T-helper 2 cell (primary cell): ENCODE measurements around the gene CGB3.
"Not testable (repeated sequence)": the region's sequence is repeated elsewhere in the genome, so short reads cannot be mapped to it uniquely, and the experiment has no call there.

Source experiments
- DNase-seq, 5 experiments: peaks; one replicate each; pipeline versions ENCODE4 v3.0.0 to v3.0.0-alpha.2; 2012 to 2022
- total RNA-seq, 2 donors: gene quantifications; one replicate each; lab custom pipeline; 2026; lab: John Stamatoyannopoulos, UW

Gene CGB3
- total RNA-seq, result 0 reads per million in 2 donors

DNA sequence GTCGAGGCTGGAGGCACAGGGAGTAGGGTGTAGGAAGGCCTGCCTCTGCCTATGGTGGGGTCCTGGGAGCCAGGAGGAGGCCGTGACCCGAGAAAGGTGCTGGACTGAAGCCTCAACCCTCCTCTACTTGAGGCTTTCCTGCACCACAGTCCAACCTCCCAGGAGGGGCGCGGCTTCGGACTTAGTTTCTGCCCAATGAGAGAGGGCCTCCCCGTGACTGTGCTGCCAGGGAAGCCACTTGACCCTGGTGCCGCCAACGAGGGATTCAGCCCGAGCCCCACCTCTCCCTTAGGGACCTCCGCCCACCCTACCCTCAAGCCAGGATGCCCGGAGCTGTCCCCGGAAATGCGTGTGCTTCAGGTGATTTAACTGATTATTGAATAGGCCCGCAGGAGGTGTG is at the start of gene CGB3:
Gene CGB3 (minus strand): TSS at position 101 of the 400 bp plus-strand sequence. CDS start 362 bp downstream, outside the sequence.
- DNase-seq, result not testable (repeated sequence)

DNA sequence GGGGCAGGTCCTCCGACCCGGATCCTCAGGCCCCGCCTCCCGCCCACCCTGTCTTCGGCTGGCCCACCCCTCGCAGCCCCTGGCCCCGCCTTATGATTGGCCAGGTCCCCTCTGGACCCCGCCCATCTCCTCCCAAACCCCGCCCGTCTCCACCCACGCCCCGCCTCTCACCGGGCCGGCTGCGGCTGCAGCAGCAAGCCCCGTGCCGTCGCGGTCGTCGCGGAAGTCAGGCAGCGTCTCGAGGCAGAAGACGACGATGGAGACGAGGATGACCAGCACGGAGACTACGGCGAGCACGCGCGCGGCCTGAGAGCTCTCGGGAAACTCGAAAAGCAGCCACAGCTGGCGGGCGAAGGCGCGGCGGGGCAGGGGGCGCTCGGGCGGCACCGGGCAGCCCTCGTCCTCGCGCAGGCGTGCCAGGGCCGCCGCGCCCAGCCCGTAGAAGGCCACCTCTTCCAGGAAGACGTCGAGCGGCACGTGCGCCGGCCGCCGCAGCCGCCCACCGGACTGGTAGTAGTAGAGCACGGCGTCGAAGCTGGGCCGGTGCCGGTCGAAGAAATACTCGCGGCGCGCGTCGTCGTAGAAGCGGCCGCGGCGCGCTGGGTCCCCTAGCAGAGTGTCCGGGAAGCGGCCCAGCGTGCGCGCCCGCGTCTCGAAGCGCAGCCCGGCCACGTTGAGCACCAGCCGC is 47.9 kb upstream of the CGB3 start:
- DNase-seq, result peak in 1 of 5 experiments; percentile 47

DNA sequence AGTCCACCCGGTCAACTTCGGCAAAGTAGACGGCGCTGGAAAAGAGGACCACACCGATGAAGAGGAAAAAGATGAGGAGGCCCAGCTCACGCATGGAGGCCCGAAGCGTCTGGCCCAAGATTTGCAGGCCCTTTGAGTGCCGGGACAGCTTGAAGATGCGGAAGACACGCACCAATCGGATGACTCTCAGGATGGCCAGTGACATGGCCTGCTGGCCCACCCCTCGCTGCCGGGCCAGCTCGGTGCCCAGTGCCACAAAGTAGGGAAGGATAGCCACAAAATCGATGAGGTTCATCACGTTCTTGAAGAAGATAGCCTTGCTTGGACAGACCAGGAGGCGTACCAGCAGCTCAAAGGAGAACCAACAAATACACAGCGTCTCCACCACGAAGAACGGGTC is 46.3 kb upstream of the CGB3 start:
- DNase-seq, result no peak

DNA sequence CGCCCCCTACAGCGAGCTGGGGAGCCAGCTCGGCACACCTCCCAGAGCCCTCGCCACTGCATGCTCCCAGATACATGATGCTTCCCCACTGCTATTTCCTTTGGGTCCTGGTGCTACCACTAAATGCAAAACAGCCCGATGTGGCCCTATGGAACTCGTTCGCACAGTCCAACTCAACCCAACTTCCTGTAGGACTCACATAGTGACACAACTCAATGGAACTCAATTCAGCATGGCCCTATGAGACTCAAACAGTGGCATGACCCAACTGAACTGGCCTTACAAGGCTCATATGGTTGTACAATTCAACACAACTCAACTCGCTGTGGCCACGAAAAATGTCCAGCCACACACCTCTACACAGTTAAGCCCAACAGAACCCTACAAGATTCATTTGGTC is 44.9 kb upstream of the CGB3 start:
- no peak for DNase-seq

DNA sequence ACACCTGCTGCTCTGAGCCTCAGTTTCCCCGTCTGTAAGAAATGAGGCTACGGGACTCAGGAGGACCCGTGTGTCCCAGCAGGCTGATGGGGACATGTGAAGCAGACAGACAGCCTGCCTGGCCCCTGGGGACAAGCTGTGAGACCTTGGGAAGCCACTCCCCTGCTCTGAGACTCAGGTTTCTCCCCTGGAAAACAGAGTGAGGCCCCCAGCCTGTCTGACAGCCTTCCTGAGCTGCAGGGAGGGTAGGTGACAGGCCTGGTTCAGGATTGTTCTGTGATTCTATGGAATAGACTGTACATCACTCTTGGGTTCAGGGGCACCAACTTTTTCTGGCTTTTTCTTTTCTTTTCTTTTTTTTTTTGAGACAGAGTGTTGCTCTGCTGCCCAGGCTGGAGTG is 43.4 kb upstream of the CGB3 start:
- DNase-seq, result no peak

DNA sequence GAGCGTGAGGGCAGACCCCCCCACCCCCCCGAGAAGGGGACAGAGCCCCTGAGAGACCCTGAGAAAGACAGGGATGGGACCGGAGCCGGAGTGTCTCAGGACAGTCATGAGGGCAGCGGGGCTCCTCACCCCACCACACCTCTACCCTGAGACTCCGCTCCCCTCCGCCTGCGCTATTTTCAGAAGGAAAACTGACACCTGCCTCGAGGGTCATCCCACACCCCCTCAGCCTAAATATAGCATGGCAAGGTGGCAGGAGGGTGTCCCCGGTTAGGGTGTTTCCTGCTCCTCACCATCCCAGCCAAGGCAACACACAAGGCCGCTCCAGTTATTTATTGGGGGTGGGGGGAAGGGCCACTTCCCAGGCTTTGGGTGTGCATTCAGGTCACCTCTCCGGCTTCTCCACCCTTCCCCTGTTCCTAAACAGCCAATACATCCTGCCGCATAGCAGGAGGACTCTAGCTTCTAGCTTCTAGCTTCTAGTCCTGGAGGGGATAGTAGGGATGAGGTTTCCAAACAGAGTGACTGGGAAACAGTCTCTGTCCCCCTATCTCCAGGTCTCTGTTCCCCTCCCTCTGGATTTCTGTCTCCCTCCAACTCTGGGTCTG is 41.9 kb upstream of the CGB3 start:
- DNase-seq, result no peak

DNA sequence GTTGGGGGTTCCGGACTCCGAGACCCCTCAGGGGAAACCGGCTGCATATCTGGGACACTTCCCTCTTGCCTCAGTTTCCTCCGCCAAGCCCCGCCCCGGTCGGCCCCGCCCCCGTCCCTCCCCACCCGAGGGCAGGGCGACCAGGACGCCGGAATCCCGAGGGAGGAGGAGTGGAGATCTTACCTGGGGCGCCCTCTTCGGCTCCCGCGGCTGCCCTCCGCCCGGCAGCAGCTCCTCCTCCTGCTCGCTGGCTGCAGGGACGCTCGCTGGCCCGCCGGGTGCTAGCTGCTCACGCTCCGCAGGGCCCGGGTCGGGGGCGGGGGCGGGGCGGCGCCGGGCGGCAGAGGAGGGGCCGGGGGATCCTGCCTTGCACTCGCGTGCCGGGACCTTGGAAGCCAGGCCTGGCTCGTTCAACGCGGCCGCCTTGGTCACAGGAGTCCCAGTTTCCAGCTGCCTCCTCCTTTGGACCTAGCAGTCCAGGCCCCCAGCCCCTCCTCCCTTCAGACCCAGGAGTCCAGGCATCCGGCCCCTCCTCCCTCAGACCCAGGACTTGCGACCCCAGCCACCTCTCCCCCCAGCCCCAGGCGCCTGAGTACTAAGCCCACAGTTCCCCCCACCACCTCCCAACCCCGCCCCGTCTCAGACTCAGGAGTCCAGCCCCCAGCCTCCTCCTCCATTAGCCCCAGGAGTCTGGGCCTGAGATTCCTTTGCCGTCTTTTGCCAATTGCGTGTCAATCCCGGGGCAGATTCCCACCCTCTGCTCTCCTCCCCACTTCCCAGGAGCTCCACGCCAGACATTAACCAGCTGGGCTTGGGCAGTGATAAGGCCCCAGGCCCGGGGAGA is 40.9 kb upstream of the CGB3 start, which contains the start of gene NTF4:
Gene NTF4 (minus strand): TSS at position 51 of the 844 bp plus-strand sequence. CDS start 2,821 bp downstream, outside the sequence.
- DNase-seq, result no peak

DNA sequence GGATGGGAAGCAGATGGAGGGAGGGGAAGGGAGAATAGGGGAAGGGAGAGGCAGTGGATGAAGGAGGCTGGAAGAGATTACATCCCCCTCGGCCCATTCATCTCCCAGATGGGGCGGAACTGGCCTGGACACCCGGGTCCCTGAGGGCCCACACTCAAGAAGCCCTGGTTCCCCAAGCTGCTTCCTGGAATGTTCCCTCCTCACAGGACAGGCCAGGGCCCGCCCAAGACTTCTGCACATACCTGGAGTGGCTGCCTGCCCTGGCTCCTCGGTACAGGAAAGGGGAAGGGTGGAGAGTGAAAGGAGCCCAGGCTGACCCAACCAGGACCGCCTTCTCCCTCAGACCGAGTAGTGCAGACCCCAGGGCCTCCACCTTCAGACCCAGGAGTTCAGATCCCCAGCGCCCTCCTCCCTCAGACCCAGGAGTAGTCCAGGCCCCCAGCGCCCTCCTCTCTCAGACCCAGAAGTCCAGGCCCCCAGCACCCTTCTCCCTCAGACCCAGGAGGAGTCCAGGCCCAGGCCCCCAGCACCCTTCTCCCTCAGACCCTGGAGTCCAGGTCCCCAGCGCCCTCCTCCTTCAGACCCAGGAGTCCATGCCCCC is 40.0 kb upstream of the CGB3 start:
- no peak for DNase-seq

DNA sequence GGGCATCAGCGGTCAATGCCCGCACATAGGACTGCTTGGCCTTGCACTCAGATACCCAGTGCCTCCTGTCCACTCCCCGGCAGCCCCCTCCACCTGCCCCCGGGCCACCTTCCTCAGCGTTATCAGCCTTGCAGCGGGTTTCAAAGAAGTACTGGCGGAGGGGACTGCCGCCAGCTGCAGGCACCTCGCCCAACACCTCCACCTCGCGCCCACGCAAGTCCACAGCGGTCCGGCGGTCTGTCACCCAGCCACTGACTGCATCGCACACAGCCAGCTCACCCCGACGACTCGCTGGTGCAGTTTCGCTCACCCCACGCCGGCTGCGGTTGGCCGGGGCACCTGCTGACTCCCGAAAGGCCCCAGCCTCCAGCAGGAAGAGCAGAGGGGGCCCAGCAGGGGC is 37.3 kb upstream of the CGB3 start:
- no peak for DNase-seq

DNA sequence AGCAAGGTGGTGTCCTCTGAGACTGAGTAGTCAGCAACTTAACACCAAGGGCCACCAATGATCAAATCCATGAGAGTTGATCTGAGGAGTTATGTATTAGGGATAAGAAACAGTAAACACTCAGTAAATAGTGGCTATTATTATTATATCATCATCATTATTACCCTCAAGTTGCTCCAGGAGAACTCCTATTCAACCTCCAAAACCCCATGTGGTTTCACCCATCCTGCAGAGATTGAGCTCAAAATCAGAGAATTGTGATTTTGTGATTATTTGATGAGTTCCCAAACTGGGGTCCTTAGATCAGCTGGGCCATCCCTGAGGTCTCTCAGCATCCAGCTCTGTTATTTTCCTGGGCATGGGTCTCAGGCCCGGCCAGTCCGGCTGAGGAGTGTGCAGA is 36.9 kb upstream of the CGB3 start:
- DNase-seq, result no peak

DNA sequence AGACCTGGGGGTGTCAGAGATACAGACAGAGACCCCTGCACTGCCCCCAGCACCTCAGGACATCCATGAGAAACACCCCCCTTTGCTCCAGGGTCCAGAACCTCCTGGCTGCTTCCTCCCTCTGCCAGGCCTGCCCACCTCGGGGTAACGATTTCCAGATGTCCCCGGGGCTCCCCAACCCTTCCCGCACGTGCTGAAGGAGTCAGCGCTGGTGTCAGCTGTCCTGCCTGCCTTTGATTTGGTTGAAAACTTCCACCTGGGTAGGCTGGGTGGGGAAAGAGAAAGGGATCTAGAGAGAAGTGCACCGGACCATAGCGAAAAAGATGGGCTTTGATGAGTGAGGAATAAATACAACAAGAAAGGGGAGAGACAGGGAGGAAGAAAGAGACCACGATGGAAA is 34.9 kb upstream of the CGB3 start:
- no peak for DNase-seq

DNA sequence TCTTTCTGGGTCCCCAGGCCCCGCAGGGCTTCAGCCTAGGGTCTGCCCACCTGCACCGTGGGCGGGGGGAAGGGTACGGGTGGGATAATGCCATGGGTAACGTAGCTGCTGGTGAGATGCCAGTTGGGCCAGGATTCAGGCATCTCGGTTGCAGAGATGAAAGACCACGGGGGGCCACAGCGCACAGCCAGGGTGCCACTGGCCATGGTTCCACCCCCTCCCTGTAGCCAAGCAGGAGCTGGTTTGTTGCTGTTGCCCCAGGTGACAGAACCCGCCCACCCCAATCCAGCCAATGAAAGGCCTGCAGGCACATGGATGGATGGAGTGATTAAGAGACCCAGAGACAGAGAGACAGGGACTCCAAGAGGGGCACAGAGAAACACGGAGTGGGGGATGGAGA is 34.4 kb upstream of the CGB3 start:
- peak in 1 of 5 experiments; percentile 30 for DNase-seq

DNA sequence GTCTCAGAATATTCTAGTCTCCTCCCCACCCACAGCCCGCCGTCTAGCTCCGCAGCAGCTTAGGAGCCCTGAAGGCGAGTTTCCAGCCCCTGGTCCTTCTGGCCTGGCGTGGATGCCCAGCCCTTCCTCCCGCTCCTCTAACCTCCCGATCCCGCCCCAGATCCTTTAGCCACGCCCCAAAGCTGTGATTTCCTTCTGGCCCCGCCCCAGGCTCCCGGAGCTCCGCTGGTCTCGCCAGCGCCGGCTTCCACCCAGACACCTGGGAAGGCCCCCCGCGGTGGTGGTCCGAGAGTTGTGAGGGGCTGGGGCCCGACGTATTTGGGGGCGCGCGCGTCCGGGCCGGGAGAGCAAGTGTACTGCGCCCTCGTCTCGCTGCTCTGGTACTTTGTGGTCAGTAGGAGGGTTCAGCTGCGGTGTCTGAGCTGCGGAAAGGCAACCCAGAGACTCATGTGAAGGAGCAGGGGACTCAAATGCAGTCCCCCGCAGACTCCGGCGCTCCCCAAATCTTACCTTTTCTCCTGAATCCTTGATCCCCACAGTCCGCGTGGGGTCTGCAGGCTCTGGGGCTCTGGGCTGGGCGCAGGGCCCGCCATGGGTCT is 33.6 kb upstream of the CGB3 start, which contains the start of gene CGB7:
Gene CGB7 (minus strand): TSS at position 114 of the 599 bp plus-strand sequence. CDS start 2,374 bp downstream, outside the sequence.
- peak in 3 of 5 experiments; percentile 17 to 37 (median 33) for DNase-seq

DNA sequence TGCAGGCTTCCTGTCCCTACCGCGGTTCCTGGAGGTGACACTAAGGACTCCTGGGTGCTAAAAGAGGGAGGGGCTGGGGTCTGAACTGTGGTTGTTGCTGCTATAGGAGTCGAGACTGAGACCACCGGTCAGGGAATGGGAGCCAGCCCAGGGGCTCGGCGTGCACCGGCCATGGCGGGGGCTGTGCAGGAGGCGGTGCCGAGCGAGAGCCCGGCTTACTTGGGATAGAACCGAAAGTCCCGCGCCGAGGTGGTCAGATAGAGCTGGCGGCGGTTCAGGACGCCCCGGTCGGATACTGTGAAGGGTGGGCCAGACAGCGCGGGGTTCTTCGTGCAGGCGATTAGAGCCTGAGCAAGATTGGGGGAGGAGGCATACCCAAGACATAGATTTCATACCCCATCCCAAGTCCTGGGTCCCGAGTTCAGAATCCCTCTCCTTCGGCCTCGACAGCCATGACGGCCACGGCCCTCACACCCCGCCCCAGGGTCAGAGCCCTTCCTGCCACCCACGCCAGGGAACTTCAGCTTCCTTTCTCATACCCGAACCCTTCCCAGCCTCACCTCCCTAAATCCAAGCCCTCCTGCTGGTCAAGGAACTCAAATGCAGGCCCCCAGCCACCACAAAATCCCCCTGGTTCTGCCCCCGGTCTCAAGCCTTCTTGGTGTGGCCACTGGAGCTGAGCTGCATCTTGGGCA is 32.9 kb upstream of the CGB3 start:
- DNase-seq, result not testable (repeated sequence)

DNA sequence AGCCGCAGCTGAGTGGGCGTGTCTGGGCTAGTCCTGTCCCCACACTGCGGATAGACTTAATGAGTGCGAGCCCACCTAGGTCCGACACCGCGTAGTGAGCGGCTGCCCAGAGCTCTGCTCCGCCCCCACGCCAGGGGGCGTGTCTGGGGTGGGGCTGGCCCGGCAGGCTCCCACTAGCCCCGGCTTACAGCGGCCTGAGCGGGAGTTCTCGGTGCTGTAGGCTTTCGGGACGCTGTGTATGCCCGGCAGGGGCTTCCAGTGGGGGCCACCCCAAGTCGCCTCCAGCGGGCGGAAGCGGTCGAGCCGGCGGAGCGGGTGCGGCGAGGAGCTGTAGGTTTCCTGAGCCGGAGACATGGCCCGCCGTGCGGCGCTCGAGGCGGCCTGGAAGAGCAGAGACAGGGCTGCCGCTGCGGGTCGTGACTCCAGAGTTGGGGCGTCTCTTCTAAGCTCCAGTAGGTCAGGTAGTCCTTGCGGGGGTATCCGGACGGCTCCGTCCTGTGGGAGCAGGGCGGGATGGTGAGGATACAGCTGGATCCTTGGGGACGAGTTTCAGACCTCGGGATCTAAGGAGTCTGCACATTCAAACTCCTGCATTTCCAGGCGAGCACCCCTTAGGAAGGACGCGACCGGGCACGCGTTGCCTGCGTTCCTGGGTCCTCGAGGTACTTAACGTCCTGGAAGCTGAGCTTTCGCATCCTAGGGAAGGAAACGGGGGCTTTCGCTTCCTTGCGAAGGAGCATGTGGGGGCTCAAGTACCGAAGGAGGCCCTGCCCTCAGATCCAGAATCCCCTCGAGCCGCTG is 32.2 kb upstream of the CGB3 start:
- peak in 4 of 5 experiments; percentile 26 to 63 (median 38) for DNase-seq

DNA sequence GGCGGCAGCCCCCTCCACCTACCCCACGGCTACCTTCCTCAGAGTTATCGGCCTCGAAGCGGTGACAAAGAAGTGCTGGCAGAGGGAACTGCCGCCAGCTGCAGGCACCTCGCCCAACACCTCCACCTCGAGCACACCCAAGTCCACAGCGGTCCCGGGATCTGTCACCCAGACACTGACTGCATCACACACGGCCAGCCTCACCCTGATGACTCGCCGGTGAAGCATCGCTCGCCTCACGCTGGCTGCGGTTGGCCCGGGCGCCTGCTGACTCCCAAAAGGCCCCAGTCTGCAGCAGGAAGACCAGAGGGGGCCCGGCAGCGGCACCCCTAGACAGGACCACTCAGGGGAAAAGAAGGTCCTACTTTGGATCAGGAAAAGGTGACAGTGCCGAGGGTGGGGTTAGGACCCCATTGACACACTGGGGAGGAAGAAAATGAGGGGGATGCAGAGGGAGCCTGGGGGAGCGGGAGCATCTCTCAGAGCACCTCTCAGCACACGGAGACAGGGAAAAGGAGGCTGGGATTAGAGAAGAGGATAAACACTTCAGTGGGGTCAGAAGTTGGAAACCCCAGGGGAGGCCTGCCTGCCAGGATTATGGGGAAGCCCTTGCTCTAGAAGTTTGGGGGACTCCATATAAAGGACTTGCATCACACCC is 26.4 kb upstream of the CGB3 start:
- not testable (repeated sequence) for DNase-seq

DNA sequence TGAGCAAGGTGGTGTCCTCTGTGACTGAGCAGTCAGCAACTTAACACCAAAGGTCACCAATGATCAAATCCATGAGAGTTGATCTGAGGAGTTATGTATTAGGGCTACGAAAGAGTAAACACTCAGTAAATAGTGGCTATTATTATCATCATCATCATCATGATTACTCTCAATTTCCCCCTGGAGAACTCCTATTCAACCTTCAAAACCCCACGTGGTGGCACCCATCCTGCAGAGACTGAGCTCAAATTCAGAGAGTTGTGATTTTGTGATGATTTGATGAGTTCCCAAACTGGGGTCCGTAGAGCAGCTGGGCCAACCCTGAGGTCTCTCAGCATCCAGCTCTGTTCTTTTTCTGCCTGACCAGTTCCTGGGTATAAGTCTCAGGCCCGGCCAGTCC is 25.7 kb upstream of the CGB3 start:
- not testable (repeated sequence) for DNase-seq

DNA sequence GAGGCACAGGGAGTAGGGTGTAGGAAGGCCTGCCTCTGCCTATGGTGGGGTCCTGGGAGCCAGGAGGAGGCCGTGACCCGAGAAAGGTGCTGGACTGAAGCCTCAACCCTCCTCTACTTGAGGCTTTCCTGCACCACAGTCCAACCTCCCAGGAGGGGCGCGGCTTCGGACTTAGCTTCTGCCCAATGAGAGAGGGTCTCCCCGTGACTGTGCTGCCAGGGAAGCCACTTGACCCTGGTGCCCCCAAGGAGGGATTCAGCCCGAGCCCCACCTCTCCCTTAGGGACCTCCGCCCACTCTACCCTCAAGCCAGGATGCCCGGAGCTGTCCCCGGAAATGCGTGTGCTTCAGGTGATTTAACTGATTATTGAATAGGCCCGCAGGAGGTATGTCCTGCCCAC is 24.9 kb upstream of the CGB3 start, which contains the start of gene CGB8:
Gene CGB8 (minus strand): TSS at position 101 of the 400 bp plus-strand sequence. CDS start 372 bp downstream, outside the sequence.
- DNase-seq, result not testable (repeated sequence)

DNA sequence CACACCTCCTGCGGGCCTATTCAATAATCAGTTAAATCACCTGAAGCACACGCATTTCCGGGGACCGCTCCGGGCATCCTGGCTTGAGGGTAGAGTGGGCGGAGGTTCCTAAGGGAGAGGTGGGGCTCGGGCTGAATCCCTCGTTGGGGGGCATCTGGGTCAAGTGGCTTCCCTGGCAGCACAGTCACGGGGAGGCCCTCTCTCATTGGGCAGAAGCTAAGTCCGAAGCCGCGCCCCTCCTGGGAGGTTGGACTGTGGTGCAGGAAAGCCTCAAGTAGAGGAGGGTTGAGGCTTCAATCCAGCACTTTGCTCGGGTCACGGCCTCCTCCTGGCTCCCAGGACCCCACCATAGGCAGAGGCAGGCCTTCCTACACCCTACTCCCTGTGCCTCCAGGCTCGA is 19.4 kb upstream of the CGB3 start, which contains the start of gene CGB5:
Gene CGB5 (plus strand): TSS at position 301 of the 400 bp plus-strand sequence. CDS start 362 bp downstream, outside the sequence.
- DNase-seq, result not testable (repeated sequence)

DNA sequence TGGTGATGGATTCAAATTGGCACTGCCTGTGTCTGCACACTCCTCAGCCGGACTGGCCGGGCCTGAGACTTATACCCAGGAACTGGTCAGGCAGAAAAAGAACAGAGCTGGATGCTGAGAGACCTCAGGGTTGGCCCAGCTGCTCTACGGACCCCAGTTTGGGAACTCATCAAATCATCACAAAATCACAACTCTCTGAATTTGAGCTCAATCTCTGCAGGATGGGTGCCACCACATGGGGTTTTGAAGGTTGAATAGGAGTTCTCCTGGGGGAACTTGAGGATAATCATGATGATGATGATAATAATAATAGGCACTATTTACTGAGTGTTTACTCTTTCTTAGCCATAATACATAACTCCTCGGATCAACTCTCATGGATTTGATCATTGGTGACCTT is 18.5 kb upstream of the CGB3 start:
- DNase-seq, result not testable (repeated sequence)
